ENCODE data around the gene KRTAP5-7. TPM values are rescaled to one million over a fixed set of nuclear protein-coding genes. Genes with fewer than 3 reads are reported as not detected.
"Not testable (repeated sequence)": the region's sequence is repeated elsewhere in the genome, so short reads cannot be mapped to it uniquely, and the experiment has no call there.

Gene KRTAP5-7
- total RNA-seq, 2 experiments from 2014 or later: not detected

DNA sequence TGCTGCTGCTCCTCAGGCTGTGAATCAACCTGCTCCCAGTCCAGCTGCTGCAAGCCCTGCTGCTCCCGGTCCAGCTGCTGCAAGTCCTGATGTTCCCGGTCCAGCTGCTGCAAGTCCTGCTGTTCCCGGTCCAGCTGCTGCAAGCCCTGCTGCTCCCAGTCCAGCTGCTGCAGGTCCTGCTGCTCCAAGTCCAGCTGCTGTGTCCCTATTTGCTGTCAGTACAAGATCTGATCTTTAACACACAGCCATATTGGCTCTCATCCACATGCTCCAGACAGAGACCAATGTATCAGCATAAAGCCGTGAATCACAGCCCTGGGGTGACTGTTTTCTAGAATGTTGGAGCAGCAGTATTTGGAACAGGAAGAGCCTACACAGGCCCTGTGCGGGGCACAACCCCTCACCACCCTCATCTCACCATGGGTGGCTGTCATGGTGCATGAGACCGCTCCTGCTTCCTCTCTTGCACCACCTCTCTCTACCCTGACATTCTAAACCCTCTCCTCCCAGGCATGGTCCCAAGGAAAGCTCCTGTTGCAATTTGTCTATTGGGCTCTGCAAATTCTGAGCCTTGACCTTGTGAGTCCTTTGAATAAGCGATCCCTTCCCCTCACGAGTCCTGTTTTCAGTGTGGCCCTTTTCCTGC lies 41.8 kb downstream of the KRTAP5-7 start:
- peaks cover 18% of the 10 kb centered on the region for H3K27me3 Mint-ChIP-seq
- H3K4me1 Mint-ChIP-seq (ENCODE audit: low read depth): no peaks in the 10 kb centered on the region
- no peaks in the 10 kb centered on the region for H3K36me3 Mint-ChIP-seq (ENCODE audit: low read depth)
- TF ChIP-seq, protein P1, sequence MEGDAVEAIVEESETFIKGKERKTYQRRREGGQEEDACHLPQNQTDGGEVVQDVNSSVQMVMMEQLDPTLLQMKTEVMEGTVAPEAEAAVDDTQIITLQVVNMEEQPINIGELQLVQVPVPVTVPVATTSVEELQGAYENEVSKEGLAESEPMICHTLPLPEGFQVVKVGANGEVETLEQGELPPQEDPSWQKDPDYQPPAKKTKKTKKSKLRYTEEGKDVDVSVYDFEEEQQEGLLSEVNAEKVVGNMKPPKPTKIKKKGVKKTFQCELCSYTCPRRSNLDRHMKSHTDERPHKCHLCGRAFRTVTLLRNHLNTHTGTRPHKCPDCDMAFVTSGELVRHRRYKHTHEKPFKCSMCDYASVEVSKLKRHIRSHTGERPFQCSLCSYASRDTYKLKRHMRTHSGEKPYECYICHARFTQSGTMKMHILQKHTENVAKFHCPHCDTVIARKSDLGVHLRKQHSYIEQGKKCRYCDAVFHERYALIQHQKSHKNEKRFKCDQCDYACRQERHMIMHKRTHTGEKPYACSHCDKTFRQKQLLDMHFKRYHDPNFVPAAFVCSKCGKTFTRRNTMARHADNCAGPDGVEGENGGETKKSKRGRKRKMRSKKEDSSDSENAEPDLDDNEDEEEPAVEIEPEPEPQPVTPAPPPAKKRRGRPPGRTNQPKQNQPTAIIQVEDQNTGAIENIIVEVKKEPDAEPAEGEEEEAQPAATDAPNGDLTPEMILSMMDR (IDR thresholded peaks at IDR 0.05): no peak
- H3K4me3 Mint-ChIP-seq: no peak overlapping the region
- intact Hi-C loops (cut with micrococcal nuclease): no loop called here
- DNase-seq (no peak), ATAC-seq (no peak)
- no peaks in the 10 kb centered on the region for H3K9me3 Mint-ChIP-seq
- ChIA-PET POLR2A (no interaction called here), CTCF (no interaction called here)
- H3K27ac Mint-ChIP-seq: no peak overlapping the region

DNA sequence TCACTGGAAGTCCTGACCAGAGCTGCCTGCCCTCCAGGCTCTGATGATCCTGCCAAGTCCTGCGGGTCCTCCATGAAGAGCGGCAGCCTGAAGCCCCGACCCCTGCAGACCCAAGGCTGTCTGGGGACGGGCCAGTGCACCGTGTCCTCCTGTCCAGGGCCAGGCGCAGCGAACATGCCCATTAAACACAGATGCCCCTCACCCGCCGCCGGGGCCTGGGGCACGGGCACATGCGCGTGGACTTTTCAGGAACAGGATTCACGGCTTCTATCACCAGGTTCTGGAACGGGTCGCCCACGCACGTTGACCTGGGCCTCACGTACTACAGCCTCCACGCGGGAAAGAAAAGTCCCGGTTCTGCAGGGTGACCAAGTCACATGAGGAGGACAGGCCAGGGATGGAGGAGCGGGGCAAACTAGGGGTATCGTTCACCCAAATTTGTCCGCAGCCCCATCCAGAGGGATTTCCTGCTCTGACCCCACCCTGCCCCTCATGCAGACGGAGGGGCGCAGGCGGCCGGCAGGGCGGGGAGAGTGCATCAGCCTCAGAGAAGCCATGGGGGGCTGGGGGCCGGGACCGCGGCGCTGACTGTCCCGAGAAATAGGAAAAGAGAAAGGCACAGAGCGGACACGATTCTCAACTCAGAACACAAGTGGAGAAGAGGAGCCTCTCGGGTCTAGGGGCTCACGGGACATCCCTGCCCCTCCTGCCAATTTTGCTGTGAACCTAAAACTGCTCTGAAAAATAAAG lies 44.2 kb downstream of the KRTAP5-7 start:
- H3K9me3 Mint-ChIP-seq: not testable (repeated sequence)

DNA sequence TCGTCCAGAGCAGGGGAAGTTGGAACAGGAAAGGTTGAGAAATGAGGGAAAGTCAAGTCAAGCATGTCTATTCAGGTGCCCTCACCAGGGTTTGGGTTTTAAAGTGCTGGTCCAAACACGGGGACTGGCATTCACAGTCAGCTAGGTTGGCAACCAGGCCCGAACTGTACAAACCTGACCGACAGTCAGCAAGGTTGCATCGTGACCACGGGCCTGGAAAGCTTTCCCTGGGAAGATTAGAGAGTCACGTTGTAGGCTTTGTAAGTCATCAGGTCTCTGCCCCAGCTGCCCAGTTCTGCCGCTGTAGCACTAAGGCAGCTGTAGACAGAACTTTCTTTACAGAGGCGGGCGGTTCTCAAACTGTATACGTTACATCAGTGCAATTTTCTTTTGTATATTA lies 45.7 kb downstream of the KRTAP5-7 start:
- ATAC-seq (no peak), DNase-seq (no peak)
- TF ChIP-seq, protein P1 (IDR thresholded peaks at IDR 0.05): no peak
- intact Hi-C loops (cut with micrococcal nuclease): no loop called here
- Mint-ChIP-seq H3K9me3 (no peaks in the 10 kb centered on the region), H3K4me1 (ENCODE audit: low read depth) (no peaks in the 10 kb centered on the region), H3K27ac (no peak overlapping the region), H3K36me3 (ENCODE audit: low read depth) (no peaks in the 10 kb centered on the region), H3K27me3 (peaks cover 3% of the 10 kb centered on the region), H3K4me3 (no peak overlapping the region)
- POLR2A ChIA-PET: no interaction called here
- CTCF ChIA-PET: no interaction called here

More for the DNA sequence above, 44.2 kb downstream of the KRTAP5-7 start:
- H3K4me1 Mint-ChIP-seq (ENCODE audit: low read depth); POLR2A ChIA-PET; H3K27me3 Mint-ChIP-seq; intact Hi-C loops (cut with micrococcal nuclease); H3K36me3 Mint-ChIP-seq (ENCODE audit: low read depth); ATAC-seq; H3K27ac Mint-ChIP-seq; CTCF ChIA-PET; DNase-seq; H3K4me3 Mint-ChIP-seq: not testable (repeated sequence)

DNA sequence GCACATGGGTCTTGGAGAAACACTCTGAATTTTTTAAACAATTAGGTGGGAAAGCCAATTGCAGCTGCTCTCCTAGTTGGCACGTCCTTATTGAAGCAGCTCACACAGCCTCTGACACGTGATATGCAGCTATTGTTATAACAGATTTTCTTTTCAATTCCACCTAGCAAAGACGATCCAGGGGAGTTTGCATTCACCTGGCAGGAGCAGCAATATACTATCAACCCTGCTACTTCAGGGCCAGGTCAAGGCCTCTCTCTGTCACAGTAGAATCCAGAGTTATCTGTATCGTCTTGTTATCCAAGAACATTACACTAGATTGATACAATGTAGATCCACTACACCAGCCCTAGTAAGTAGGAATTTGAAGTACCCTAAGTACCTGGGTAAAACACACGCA lies 47.4 kb downstream of the KRTAP5-7 start:
- H3K27me3 Mint-ChIP-seq: peaks cover 3% of the 10 kb centered on the region
- no peaks in the 10 kb centered on the region for H3K36me3 Mint-ChIP-seq (ENCODE audit: low read depth)
- no peaks in the 10 kb centered on the region for H3K4me1 Mint-ChIP-seq (ENCODE audit: low read depth)
- intact Hi-C loops (cut with micrococcal nuclease): no loop called here
- DNase-seq: no peak
- ChIA-PET CTCF (interaction anchor here (0.7 kb wide), 1 partner anchor 11 kb away, joined by 3 read pairs; no protein-coding TSS in a partner anchor), POLR2A (no interaction called here)
- H3K4me3 Mint-ChIP-seq: no peak overlapping the region
- no peaks in the 10 kb centered on the region for H3K9me3 Mint-ChIP-seq
- TF ChIP-seq, protein P1 (IDR thresholded peaks at IDR 0.05): no peak
- no peak overlapping the region for H3K27ac Mint-ChIP-seq
- no peak for ATAC-seq

DNA sequence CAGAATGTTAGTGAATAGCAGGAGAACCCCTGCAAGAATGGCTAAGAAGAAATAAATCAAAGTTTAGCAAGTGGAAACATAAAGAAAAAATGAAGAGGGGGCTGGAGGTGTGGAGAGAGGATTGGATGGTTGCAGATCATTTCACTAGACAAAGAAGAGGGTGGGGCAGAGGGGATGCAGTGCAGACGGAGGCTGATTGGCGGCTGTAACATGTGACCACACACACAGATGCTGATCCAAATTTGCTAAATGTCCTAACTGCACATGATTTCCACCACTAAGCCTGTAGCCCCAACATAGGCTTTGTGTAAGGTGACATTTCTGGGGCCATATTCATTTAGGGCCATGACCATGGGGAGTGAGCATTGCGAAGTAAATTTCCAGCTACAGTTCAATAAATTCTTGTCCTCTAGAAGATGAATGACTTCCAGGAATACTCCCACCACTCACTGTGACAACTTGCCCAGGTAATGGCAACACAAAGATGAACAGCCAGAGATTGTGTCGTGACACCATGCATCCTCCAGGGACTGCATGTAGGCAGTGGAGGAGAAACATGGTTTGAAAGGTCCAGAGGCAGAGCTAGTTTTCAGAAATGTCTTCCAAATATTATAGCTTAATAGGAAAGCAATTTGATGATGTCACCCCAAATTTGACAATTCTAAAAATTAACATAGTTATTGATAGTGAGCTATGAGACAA lies 48.8 kb downstream of the KRTAP5-7 start:
- Mint-ChIP-seq H3K36me3 (ENCODE audit: low read depth) (no peaks in the 10 kb centered on the region), H3K4me3 (no peak overlapping the region), H3K9me3 (no peaks in the 10 kb centered on the region), H3K4me1 (ENCODE audit: low read depth) (peaks cover 4% of the 10 kb centered on the region), H3K27ac (no peak overlapping the region), H3K27me3 (peaks cover 4% of the 10 kb centered on the region)
- TF ChIP-seq, protein P1 (IDR thresholded peaks at IDR 0.05): no peak
- ATAC-seq (no peak), DNase-seq (no peak)
- POLR2A ChIA-PET: no interaction called here
- intact Hi-C loops (cut with micrococcal nuclease): no loop called here
- CTCF ChIA-PET: no interaction called here

DNA sequence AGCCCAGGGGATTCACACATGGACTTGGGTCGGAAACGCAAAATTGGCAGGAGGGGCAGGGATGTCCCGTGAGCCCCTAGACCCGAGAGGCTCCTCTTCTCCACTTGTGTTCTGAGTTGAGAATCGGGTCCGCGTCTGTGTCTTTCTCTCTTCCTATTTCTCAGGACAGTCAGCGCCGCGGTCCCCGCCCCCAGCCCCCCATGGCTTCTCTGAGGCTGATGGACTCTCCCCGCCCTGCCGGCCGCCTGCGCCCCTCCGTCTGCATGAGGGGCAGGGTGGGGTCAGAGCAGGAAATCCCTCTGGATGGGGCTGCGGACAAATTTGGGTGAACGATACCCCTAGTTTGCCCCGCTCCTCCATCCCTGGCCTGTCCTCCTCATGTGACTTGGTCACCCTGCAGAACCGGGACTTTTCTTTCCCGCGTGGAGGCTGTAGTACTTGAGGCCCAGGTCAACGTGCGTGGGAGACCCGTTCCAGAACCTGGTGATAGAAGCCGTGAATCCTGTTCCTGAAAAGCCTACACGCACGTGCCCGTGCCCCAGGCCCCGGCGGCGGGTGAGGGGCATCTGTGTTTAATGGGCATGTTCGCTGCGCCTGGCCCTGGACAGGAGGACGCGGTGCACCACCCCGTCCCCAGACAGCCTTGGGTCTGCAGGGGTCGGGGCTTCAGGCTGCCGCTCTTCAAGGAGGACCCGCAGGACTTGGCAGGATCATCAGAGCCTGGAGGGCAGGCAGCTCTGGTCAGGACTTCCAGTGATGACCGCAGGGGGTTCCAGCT lies 49.8 kb downstream of the KRTAP5-7 start:
- H3K9me3 Mint-ChIP-seq; DNase-seq; H3K36me3 Mint-ChIP-seq (ENCODE audit: low read depth); CTCF ChIA-PET; intact Hi-C loops (cut with micrococcal nuclease); POLR2A ChIA-PET; ATAC-seq; H3K4me3 Mint-ChIP-seq; H3K4me1 Mint-ChIP-seq (ENCODE audit: low read depth); H3K27me3 Mint-ChIP-seq; H3K27ac Mint-ChIP-seq: not testable (repeated sequence)
